Measurements from ENCODE around the gene MBNL1. TPM values are rescaled to one million over a fixed set of nuclear protein-coding genes. Genes with fewer than 3 reads are reported as not detected.

Gene MBNL1
- total and polyA plus RNA-seq, 2 of the 4 experiments (the other 2 are of a cell fraction) = 127 to 664 TPM

DNA sequence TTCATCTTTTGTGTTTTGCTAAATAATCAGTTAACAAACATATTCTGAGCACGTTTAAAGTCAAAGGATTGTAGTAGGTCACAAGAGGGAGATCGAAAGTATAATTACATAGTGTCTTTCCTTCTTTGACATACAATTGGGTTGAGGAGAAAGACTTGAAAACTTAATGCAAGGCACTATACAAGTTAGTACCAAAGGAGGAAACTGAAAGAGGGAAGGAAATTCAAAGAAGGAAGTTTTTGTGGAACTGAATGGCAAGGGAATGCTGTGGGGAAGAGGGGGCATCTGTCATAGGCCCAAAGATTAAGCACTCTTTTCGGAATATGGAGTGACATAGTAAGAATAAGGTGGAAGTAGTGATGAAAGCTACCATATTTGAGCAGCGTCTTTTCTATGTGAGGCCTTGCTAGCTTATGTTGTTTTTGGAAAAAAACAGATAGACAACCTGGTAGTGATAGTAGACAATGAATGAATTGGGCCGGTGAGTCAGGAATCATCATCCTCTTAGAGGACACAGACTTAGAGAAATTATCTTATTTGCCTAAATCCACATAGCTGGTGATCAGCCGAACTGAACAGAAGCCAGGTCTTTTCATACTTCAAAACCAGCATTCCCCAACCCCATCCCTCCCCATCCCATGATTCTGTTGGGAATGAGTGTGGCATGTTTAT, 10.2 kb downstream of the MBNL1 start:
- no TSS peak for BruUV-seq (replicated peaks)
- Histone ChIP-seq H3K56ac (ENCODE audit: extremely low read depth, insufficient read depth, low read length) (no peak overlapping the region), H4K5ac (ENCODE audit: low read depth, low read length) (no peak overlapping the region; the same call in 1 of the 2 replicates), H2BK20ac (ENCODE audit: low read depth, low read length) (no peak overlapping the region), H3K9ac (ENCODE audit: low read depth, low read length) (no peak overlapping the region), H2BK15ac (ENCODE audit: low read depth, low read length) (no peak overlapping the region), H3K4me3 (ENCODE audit: insufficient read depth, low read depth, low read length) (no peak overlapping the region), H4K20me1 (ENCODE audit: insufficient read depth, low read length) (peaks cover 60% of the 10 kb centered on the region), H3K27ac (ENCODE audit: insufficient read depth, low read length) (no peak overlapping the region; the same call in 1 of the 2 replicates), H3K14ac (replicated peaks; ENCODE audit: low read depth, low read length) (no peak overlapping the region), H3K4me1 (ENCODE audit: control insufficient read depth, insufficient read depth, low read length) (peaks cover 20% of the 10 kb centered on the region), H2AFZ (replicated peaks; ENCODE audit: low read length, poor library complexity) (no peak overlapping the region), H4K91ac (ENCODE audit: insufficient read depth, low read depth, low read length) (no peak overlapping the region), H3K23ac (ENCODE audit: low read depth, low read length) (peak overlapping the region; percentile 23; the same call in 1 of the 2 replicates), H3K36me3 (ENCODE audit: control insufficient read depth, insufficient read depth, low read length) (no peaks in the 10 kb centered on the region), H3K27me3 (ENCODE audit: control insufficient read depth, insufficient read depth, low read length) (no peaks in the 10 kb centered on the region), H2BK120ac (ENCODE audit: low read depth, low read length) (no peak overlapping the region), H3K4me2 (ENCODE audit: low read depth, low read length) (peak overlapping the region; percentile 26; the same call in 1 of the 2 replicates), H2BK5ac (ENCODE audit: low read depth, low read length, poor library complexity, severe bottlenecking) (peak overlapping the region; percentile 25), H3K4ac (ENCODE audit: low read depth, low read length) (no peak overlapping the region), H2AK9ac (replicated peaks; ENCODE audit: low read depth, low read length, poor library complexity) (no peak overlapping the region), H3K18ac (ENCODE audit: low read depth, low read length) (no peak overlapping the region), H3K9me1 (ENCODE audit: insufficient read depth, low read length) (peaks cover 14% of the 10 kb centered on the region), H4K8ac (ENCODE audit: low read depth in 2 of 2, low read length in 2 of 2) (no peak overlapping the region), H3K79me1 (ENCODE audit: low read depth in 1 of 2, low read length in 2 of 2) (peaks cover 0 to 39% of the 10 kb centered on the region in 2 experiments; a peak in 2 of 4 replicates), H3K9me3 (ENCODE audit: control insufficient read depth, insufficient read depth, low read length) (no peaks in the 10 kb centered on the region), H2AK5ac (ENCODE audit: low read depth, low read length) (no peak overlapping the region)
- DNase-seq (no peak), ATAC-seq (ENCODE audit: low read depth) (0 out of 2 replicates have a peak, but pooled peaks have one; percentile 8)
- WGBS, 2 experiments (ENCODE audit: extremely low coverage in 2 of 2, insufficient read length in 1 of 2) = 100% methylated on average over 1 of the region's 6 CpGs; no CpG with 5 or more reads in 1 of the 2 experiments
- intact Hi-C loops (cut with micrococcal nuclease) (loop anchor here (10.0 kb wide), 1 partner anchor 296 kb away; no protein-coding TSS in a partner anchor), dilution Hi-C loops (cut with HindIII; ENCODE audit: low sequenced_read_pairs, unreplicated experiment) (no loop called here), in situ Hi-C loops (cut with MboI; ENCODE audit: low sequenced_read_pairs) (no loop called here)
- ChIA-PET POLR2A (ENCODE audit: unreplicated experiment) (no interaction called here), CTCF (no interaction called here)
- TF ChIP-seq MAFK (IDR thresholded peaks at IDR 0.05; ENCODE audit: low read depth, low read length) (no peak), MAZ (IDR thresholded peaks at IDR 0.05; ENCODE audit: borderline replicate concordance, low read depth, low read length) (no peak), FOS (IDR thresholded peaks at IDR 0.05; ENCODE audit: low read depth, low read length) (no peak), RFX5 (IDR thresholded peaks at IDR 0.05; ENCODE audit: low read depth, low read length) (no peak), SMC3 (IDR thresholded peaks at IDR 0.05; ENCODE audit: low read depth, low read length) (no peak), MXI1 (IDR thresholded peaks at IDR 0.05; ENCODE audit: borderline replicate concordance, low read depth, low read length) (no peak), NFE2L2 (IDR thresholded peaks at IDR 0.05; ENCODE audit: low read depth, low read length) (no peak)
- TF ChIP-seq, protein P1, sequence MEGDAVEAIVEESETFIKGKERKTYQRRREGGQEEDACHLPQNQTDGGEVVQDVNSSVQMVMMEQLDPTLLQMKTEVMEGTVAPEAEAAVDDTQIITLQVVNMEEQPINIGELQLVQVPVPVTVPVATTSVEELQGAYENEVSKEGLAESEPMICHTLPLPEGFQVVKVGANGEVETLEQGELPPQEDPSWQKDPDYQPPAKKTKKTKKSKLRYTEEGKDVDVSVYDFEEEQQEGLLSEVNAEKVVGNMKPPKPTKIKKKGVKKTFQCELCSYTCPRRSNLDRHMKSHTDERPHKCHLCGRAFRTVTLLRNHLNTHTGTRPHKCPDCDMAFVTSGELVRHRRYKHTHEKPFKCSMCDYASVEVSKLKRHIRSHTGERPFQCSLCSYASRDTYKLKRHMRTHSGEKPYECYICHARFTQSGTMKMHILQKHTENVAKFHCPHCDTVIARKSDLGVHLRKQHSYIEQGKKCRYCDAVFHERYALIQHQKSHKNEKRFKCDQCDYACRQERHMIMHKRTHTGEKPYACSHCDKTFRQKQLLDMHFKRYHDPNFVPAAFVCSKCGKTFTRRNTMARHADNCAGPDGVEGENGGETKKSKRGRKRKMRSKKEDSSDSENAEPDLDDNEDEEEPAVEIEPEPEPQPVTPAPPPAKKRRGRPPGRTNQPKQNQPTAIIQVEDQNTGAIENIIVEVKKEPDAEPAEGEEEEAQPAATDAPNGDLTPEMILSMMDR (conservative IDR thresholded peaks at IDR 0.05; ENCODE audit: low read depth, low read length) = no peak
